GM12872 (cell line): ENCODE measurements around the gene CCDC69.

Experiments used
- TF ChIP-seq, protein P1 (sequence below): IDR thresholded peaks from 3 replicates; pipeline ENCODE4 v1.5.1; 2011; ENCODE audit warnings: low read depth, mild to moderate bottlenecking, low read length, moderate library complexity; ENCODE audit not compliant: insufficient read depth

CCDC69 gene, protein sequence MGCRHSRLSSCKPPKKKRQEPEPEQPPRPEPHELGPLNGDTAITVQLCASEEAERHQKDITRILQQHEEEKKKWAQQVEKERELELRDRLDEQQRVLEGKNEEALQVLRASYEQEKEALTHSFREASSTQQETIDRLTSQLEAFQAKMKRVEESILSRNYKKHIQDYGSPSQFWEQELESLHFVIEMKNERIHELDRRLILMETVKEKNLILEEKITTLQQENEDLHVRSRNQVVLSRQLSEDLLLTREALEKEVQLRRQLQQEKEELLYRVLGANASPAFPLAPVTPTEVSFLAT

GRCh38 chr5:151223447-151224264 is at the start of gene CCDC69:
Gene CCDC69, minus strand, starts transcription at chr5:151224092. Its CDS starts 122 bp downstream, at chr5:151223970.
- TF ChIP-seq, protein P1, sequence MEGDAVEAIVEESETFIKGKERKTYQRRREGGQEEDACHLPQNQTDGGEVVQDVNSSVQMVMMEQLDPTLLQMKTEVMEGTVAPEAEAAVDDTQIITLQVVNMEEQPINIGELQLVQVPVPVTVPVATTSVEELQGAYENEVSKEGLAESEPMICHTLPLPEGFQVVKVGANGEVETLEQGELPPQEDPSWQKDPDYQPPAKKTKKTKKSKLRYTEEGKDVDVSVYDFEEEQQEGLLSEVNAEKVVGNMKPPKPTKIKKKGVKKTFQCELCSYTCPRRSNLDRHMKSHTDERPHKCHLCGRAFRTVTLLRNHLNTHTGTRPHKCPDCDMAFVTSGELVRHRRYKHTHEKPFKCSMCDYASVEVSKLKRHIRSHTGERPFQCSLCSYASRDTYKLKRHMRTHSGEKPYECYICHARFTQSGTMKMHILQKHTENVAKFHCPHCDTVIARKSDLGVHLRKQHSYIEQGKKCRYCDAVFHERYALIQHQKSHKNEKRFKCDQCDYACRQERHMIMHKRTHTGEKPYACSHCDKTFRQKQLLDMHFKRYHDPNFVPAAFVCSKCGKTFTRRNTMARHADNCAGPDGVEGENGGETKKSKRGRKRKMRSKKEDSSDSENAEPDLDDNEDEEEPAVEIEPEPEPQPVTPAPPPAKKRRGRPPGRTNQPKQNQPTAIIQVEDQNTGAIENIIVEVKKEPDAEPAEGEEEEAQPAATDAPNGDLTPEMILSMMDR, result 0 out of 3 replicates have a peak, but pooled peaks have one; percentile 9

DNA sequence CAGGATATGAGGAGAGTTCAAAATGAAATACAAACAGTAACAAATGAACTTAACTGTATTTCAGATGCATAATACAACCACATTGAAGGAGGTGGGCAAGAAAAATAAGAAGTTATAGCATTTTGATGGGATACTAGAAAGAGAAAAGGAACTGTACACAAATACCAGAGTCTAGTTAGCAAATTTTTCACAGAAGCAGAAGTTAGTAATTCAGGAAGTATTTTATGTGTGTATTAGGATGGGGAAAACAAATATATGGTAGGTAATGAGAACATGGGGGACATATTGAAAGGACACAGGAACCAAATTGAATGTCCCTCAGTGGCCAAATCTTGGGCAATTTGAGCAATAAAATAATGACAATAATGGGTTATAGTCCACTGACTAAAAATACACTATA is 47.4 kb upstream of the CCDC69 start:
- TF ChIP-seq, protein P1, result no peak

- TF ChIP-seq, protein P1, result no peak
Observed at GRCh38 chr5:151270599-151270998, 46.7 kb upstream of the CCDC69 start.

- TF ChIP-seq, protein P1, result no peak
Observed at GRCh38 chr5:151267491-151268260, 43.8 kb upstream of the CCDC69 start.

DNA sequence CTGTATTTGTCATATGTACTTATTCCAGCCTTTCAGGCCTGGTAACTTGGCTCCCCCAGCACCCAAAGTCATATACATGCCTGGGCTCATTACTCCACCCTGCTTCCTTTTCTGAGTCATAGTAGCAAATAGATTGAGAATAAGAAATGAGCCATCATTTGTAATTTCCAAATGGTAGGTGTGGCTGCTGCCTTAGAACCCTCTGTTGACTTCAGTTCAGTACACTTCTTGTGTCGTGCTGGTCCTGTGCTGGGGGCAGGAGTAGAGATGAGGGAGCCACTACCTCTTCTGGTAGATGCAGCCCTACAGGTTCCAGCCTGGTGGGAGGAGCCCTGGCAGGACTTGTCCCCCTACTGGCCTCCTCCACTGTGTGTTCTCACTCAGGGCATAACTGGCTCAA is 40.2 kb upstream of the CCDC69 start:
- TF ChIP-seq, protein P1, result no peak

- TF ChIP-seq, protein P1, result no peak
Observed at GRCh38 chr5:151262532-151262931, 38.6 kb upstream of the CCDC69 start.

DNA sequence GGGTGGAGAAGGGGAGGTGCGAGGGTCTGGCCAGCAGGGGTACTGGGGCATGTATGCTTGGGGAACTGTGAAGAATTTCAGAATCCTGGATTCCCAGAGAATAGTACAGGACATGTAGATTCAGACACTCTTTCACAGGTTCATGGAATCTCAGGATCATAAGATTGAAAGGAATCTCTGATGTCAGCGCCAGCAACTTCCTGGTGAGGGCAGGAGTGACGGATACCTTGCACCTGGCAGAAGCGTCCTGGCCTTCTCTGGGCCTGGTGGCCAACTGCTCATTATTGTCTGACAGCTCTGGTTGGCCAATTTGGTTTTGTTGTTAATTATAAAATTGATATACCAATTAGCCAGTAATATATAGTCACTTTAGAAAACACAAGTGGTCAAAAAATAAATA is 36.0 kb upstream of the CCDC69 start:
- TF ChIP-seq, protein P1, result no peak
